Measurements from ENCODE around the gene RAPGEFL1. TPM values are rescaled to one million over a fixed set of nuclear protein-coding genes. Genes with fewer than 3 reads are reported as not detected.

Gene RAPGEFL1
- total and polyA plus RNA-seq, 2 of the 8 experiments (the other 6 are each of a cell fraction or from before 2014, with no cell fraction given) = 20.0 to 20.2 TPM

GRCh38 chr17:40219594-40220338 is 42.5 kb downstream of the RAPGEFL1 start:
- FAIRE-seq = no peak
- Histone ChIP-seq H3K18ac (ENCODE audit: extremely low read depth, low read length) (peak overlapping the region; percentile 78), H3K79me2 (ENCODE audit: control insufficient read depth in 1 of 2, insufficient read depth in 2 of 2, low read length in 2 of 2) (peaks cover 7 to 34% of the 10 kb centered on the region in 2 experiments)
- TF ChIP-seq MAX (IDR thresholded peaks at IDR 0.05) (peak; percentile 46; the same call in 1 of the 2 replicates), SIN3A (conservative IDR thresholded peaks at IDR 0.05 in 1 of 2, IDR thresholded peaks at IDR 0.05 in 1 of 2; ENCODE audit: low read depth in 1 of 2, low read length in 2 of 2) (peak; percentile 47 to 48; a peak in 1 of 4 replicates), KDM1A (IDR thresholded peaks at IDR 0.05; ENCODE audit: borderline replicate concordance, low read length) (peak; percentile 11; the same call in 1 of the 2 replicates), KDM4A (IDR thresholded peaks at IDR 0.05; ENCODE audit: low read depth, low read length, severe bottlenecking) (no peak), RNF2 (IDR thresholded peaks at IDR 0.05; ENCODE audit: borderline replicate concordance, low read depth, low read length, missing control alignments, poor library complexity, severe bottlenecking) (no peak), USF2 (IDR thresholded peaks at IDR 0.05; ENCODE audit: low read length) (no peak), SAP30 (IDR thresholded peaks at IDR 0.05; ENCODE audit: insufficient read depth, insufficient replicate concordance, low read length) (peak; percentile 26)

More at GRCh38 chr17:40219594-40220338, 42.5 kb downstream of the RAPGEFL1 start:
- peak overlapping the region; percentile 76 for H2AFZ ChIP-seq (ENCODE audit: low read length)
- H3K36me3 ChIP-seq (ENCODE audit: control insufficient read depth in 2 of 4, insufficient read depth in 4 of 4, low read length in 3 of 4) = no peaks in the 10 kb centered on the region
- H4K91ac ChIP-seq (replicated peaks; ENCODE audit: insufficient read length, low read length) = peak overlapping the region; percentile 36
- CTCF ChIA-PET (ENCODE audit: partially characterized antibody) = interaction anchor here (0.6 to 3.4 kb wide), 11 partner anchors 11 to 135 kb away, joined by 3 to 21 read pairs (median 6); no protein-coding TSS in a partner anchor
- H2BK120ac ChIP-seq (replicated peaks; ENCODE audit: low read depth, low read length) = no peak overlapping the region
- 0 out of 2 replicates have a peak overlapping the region, but pooled peaks have one; percentile 65 for H2AK5ac ChIP-seq (ENCODE audit: low read depth, low read length)
- 0 out of 2 replicates have a peak overlapping the region, but pooled peaks have one; percentile 43 for H3K27ac ChIP-seq (ENCODE audit: low read depth, low read length)
- 0 out of 2 replicates have a peak overlapping the region, but pooled peaks have one; percentile 88 for H2BK15ac ChIP-seq (ENCODE audit: low read length)
- peaks cover 4% of the 10 kb centered on the region; the same call in 1 of the 2 replicates for H3K79me1 ChIP-seq (ENCODE audit: low read depth, low read length)
- no peak overlapping the region; the same call in 1 of the 2 replicates for H4K8ac ChIP-seq (ENCODE audit: extremely low read depth, insufficient read depth, low read length)
- peak overlapping the region; percentile 3 for H3K4ac ChIP-seq (replicated peaks; ENCODE audit: insufficient read length, low read depth, low read length)
- peak overlapping the region; percentile 61 to 91 (median 70) for H3K9ac ChIP-seq (replicated peaks in 1 of 4; ENCODE audit: extremely low read depth in 1 of 4, low read depth in 3 of 4, low read length in 3 of 4)
- peak overlapping the region; percentile 84 for H2BK5ac ChIP-seq (ENCODE audit: low read depth, low read length)
- H3K4me3 ChIP-seq (ENCODE audit: extremely low read depth in 1 of 4, insufficient read depth in 2 of 4, low read depth in 3 of 4, low read length in 4 of 4) = peak overlapping the region; percentile 79 to 100 (median 86)
- peak overlapping the region; percentile 75 for H3K56ac ChIP-seq (replicated peaks; ENCODE audit: insufficient read length, low read depth, low read length)
- H3K23ac ChIP-seq (ENCODE audit: insufficient read length) = no peak overlapping the region
- H3K27me3 ChIP-seq (replicated peaks in 1 of 4; ENCODE audit: control insufficient read depth in 3 of 4, extremely low read depth in 1 of 4, insufficient read depth in 3 of 4, low read length in 3 of 4) = no peaks in the 10 kb centered on the region
- H2BK12ac ChIP-seq (ENCODE audit: low read depth, low read length) = peak overlapping the region; percentile 92
- WGBS, 2 experiments (ENCODE audit: extremely low coverage in 1 of 2, insufficient coverage in 1 of 2, insufficient read length in 1 of 2, insufficient replicate concordance in 2 of 2, low coverage in 1 of 2, low lambda C conversion rate in 2 of 2, missing lambda C conversion rate in 1 of 2) = 13 to 100% methylated on average over 2 to 14 of the region's 24 CpGs
- H3K9me3 ChIP-seq (ENCODE audit: insufficient read depth in 2 of 2, low read depth in 1 of 2, low read length in 1 of 2) = no peaks in the 10 kb centered on the region
- POLR2A ChIA-PET (ENCODE audit: partially characterized antibody) = interaction anchor here (0.6 to 3.0 kb wide), 16 partner anchors 10 to 1372 kb away, joined by 3 to 15 read pairs (median 5); no protein-coding TSS in a partner anchor
- no peak overlapping the region for H3K14ac ChIP-seq (ENCODE audit: insufficient read length)
- DNase-seq (ENCODE audit: low read depth in 1 of 2, low spot score in 2 of 2) = peak; percentile 29 to 68
- H4K20me1 ChIP-seq (replicated peaks in 1 of 2; ENCODE audit: control insufficient read depth in 1 of 2, insufficient read depth in 2 of 2, low read length in 2 of 2) = peaks cover 0 to 2% of the 10 kb centered on the region in 2 experiments
- H2BK20ac ChIP-seq (ENCODE audit: low read length) = no peak overlapping the region
- H3K4me2 ChIP-seq (ENCODE audit: insufficient read depth in 1 of 2, low read depth in 2 of 2, low read length in 2 of 2) = peak overlapping the region; percentile 78 to 80
- H3K23me2 ChIP-seq (ENCODE audit: low read depth, low read length) = peaks cover 10% of the 10 kb centered on the region; the same call in 1 of the 2 replicates
- 0 out of 7 replicates have a peak, but pooled peaks cover 0 to 3% (median 1%) of the 10 kb centered on the region in 4 experiments for H3K4me1 ChIP-seq (replicated peaks in 1 of 4; ENCODE audit: control insufficient read depth in 3 of 4, insufficient read depth in 4 of 4, low read length in 3 of 4)
- H4K5ac ChIP-seq (ENCODE audit: insufficient read length, low read depth, low read length) = peak overlapping the region; percentile 67

Measured in H1 (cell line).